ENCODE measurements around the gene ACVR1.

ACVR1 gene

DNA sequence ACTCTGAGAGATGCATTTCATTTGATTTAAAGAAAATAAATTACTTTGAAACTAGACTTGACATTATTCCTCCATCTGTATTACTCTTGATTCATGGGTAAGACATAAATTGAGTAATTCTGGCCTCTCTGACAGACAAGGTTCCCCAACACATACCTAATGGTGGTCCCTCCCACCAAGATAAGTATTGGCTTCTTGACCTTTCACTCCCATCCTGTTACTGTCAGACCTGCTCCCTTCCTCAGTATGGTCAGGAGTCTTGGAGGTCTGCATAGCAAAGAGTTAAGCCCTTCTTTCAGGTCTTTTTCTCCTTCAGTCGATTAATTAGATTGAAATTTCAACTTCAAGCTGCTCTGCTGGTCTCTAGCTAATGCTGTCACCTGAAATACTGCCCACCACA is 42.2 kb upstream of the ACVR1 start:
- Histone ChIP-seq H3K9me2 (replicated peaks; ENCODE audit: control insufficient read depth, low read length) (no peaks in the 10 kb centered on the region), H3F3A (ENCODE audit: control insufficient read depth, insufficient read depth) (no peaks in the 10 kb centered on the region)
- TF ChIP-seq EZH2phosphoT487 (IDR thresholded peaks at IDR 0.05; ENCODE audit: borderline replicate concordance, low read length), result no peak
- TF ChIP-seq, protein P1, sequence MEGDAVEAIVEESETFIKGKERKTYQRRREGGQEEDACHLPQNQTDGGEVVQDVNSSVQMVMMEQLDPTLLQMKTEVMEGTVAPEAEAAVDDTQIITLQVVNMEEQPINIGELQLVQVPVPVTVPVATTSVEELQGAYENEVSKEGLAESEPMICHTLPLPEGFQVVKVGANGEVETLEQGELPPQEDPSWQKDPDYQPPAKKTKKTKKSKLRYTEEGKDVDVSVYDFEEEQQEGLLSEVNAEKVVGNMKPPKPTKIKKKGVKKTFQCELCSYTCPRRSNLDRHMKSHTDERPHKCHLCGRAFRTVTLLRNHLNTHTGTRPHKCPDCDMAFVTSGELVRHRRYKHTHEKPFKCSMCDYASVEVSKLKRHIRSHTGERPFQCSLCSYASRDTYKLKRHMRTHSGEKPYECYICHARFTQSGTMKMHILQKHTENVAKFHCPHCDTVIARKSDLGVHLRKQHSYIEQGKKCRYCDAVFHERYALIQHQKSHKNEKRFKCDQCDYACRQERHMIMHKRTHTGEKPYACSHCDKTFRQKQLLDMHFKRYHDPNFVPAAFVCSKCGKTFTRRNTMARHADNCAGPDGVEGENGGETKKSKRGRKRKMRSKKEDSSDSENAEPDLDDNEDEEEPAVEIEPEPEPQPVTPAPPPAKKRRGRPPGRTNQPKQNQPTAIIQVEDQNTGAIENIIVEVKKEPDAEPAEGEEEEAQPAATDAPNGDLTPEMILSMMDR (IDR thresholded peaks at IDR 0.05; ENCODE audit: low read depth, low read length, poor library complexity, severe bottlenecking), result no peak

DNA sequence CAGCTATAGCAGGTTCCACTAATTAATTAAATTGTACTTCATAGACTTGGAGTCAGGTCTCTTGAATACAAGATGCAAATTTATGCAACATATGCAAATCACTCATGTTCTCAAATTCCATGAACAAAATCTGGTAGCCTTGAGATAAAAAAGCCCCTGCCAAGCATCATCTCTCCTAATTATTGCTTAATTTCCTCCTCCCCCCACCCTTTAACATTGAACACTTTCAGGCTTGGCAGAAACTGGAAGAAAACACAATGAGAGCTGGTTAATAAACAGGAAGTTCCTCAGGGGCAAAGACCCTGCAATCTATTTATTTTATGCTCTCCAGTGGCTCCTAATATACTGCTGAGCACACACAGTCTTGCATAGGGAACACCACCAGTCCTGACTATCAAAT is 35.6 kb upstream of the ACVR1 start:
- TF ChIP-seq, protein P1 (IDR thresholded peaks at IDR 0.05; ENCODE audit: low read depth, low read length, poor library complexity, severe bottlenecking), result no peak

More for the DNA sequence above, 42.2 kb upstream of the ACVR1 start:
- H3K4me1 ChIP-seq (ENCODE audit: control insufficient read depth, low read length), result no peaks in the 10 kb centered on the region
- H3K4me2 ChIP-seq (ENCODE audit: low read length), result no peak overlapping the region
- no peaks in the 10 kb centered on the region for H3K36me3 ChIP-seq (ENCODE audit: control insufficient read depth, low read length)
- H3K4me3 ChIP-seq (ENCODE audit: low read length), result no peak overlapping the region
- no peaks in the 10 kb centered on the region for H4K20me1 ChIP-seq (ENCODE audit: control insufficient read depth, insufficient read depth, low read depth, low read length)
- no peaks in the 10 kb centered on the region for H3K27me3 ChIP-seq (ENCODE audit: control insufficient read depth, low read length)
- H3K9me3 ChIP-seq (ENCODE audit: control insufficient read depth, insufficient read depth, low read length), result no peaks in the 10 kb centered on the region
- H3K27ac ChIP-seq (ENCODE audit: low read depth, low read length), result no peak overlapping the region
- H3K79me2 ChIP-seq (ENCODE audit: control insufficient read depth, low read length), result no peaks in the 10 kb centered on the region

DNA sequence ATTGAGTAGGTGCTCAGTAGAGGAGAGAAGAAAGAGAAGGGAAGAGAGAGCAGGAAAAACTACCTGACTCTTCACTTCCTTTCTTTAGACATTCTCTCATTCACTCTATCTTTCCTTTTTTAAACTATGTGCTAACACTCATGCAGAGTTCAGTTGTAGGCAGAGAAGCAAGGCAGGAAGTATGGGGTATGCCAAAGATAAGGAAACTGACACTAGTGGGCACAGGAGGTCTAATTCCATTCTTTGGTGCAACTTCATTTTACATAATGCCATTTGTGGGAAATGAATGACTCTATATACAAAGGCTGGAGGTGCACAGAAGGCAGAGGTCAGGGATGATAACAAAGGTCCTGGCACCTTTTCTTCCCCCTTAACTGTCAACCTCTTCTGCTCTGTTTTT is 35.1 kb upstream of the ACVR1 start:
- Histone ChIP-seq H3F3A (ENCODE audit: control insufficient read depth, insufficient read depth) (no peaks in the 10 kb centered on the region), H3K9me3 (ENCODE audit: control insufficient read depth, insufficient read depth, low read length) (no peaks in the 10 kb centered on the region), H3K4me2 (ENCODE audit: low read length) (no peak overlapping the region), H3K27ac (ENCODE audit: low read depth, low read length) (no peak overlapping the region), H4K20me1 (ENCODE audit: control insufficient read depth, insufficient read depth, low read depth, low read length) (no peaks in the 10 kb centered on the region), H3K4me3 (ENCODE audit: low read length) (no peak overlapping the region), H3K27me3 (ENCODE audit: control insufficient read depth, low read length) (no peaks in the 10 kb centered on the region), H3K36me3 (ENCODE audit: control insufficient read depth, low read length) (no peaks in the 10 kb centered on the region), H3K9me2 (replicated peaks; ENCODE audit: control insufficient read depth, low read length) (no peaks in the 10 kb centered on the region), H3K79me2 (ENCODE audit: control insufficient read depth, low read length) (no peaks in the 10 kb centered on the region), H3K4me1 (ENCODE audit: control insufficient read depth, low read length) (no peaks in the 10 kb centered on the region)
- TF ChIP-seq, protein P1 (IDR thresholded peaks at IDR 0.05; ENCODE audit: low read depth, low read length, poor library complexity, severe bottlenecking), result no peak
- TF ChIP-seq EZH2phosphoT487 (IDR thresholded peaks at IDR 0.05; ENCODE audit: borderline replicate concordance, low read length), result no peak

More for the DNA sequence above, 35.6 kb upstream of the ACVR1 start:
- H3F3A ChIP-seq (ENCODE audit: control insufficient read depth, insufficient read depth), result no peaks in the 10 kb centered on the region
- no peaks in the 10 kb centered on the region for H3K4me1 ChIP-seq (ENCODE audit: control insufficient read depth, low read length)
- H3K4me3 ChIP-seq (ENCODE audit: low read length), result no peak overlapping the region
- H3K36me3 ChIP-seq (ENCODE audit: control insufficient read depth, low read length), result no peaks in the 10 kb centered on the region
- H3K4me2 ChIP-seq (ENCODE audit: low read length), result no peak overlapping the region
- H3K79me2 ChIP-seq (ENCODE audit: control insufficient read depth, low read length), result no peaks in the 10 kb centered on the region
- no peaks in the 10 kb centered on the region for H3K9me3 ChIP-seq (ENCODE audit: control insufficient read depth, insufficient read depth, low read length)
- no peaks in the 10 kb centered on the region for H3K27me3 ChIP-seq (ENCODE audit: control insufficient read depth, low read length)
- H3K9me2 ChIP-seq (replicated peaks; ENCODE audit: control insufficient read depth, low read length), result no peaks in the 10 kb centered on the region
- H4K20me1 ChIP-seq (ENCODE audit: control insufficient read depth, insufficient read depth, low read depth, low read length), result no peaks in the 10 kb centered on the region
- H3K27ac ChIP-seq (ENCODE audit: low read depth, low read length), result no peak overlapping the region

DNA sequence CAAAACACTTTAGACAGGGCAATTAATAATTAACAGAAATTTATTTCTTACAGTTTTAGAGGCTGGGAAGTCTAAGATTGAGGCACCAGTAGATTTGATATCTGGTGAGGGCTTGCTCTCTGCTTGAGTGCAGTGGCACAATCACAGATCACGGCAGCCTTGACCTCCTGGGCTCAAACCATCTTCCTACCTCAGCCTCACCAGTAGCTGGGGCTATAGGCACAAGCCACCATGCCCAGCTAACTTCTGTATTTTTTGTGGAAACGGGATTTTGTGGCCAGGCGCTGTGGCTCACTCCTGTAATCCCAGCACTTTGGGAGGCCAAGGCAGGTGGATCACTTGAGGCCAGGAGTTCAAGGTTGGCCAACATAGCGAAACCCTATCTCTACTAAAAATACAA is 29.0 kb upstream of the ACVR1 start:
- Histone ChIP-seq H3K4me1 (ENCODE audit: control insufficient read depth, low read length) (no peaks in the 10 kb centered on the region), H3K36me3 (ENCODE audit: control insufficient read depth, low read length) (no peaks in the 10 kb centered on the region), H3K9me2 (replicated peaks; ENCODE audit: control insufficient read depth, low read length) (no peaks in the 10 kb centered on the region), H3K27ac (ENCODE audit: low read depth, low read length) (no peak overlapping the region), H4K20me1 (ENCODE audit: control insufficient read depth, insufficient read depth, low read depth, low read length) (no peaks in the 10 kb centered on the region), H3K27me3 (ENCODE audit: control insufficient read depth, low read length) (peaks cover 6% of the 10 kb centered on the region; the same call in 1 of the 2 replicates), H3F3A (ENCODE audit: control insufficient read depth, insufficient read depth) (no peaks in the 10 kb centered on the region), H3K4me3 (ENCODE audit: low read length) (no peak overlapping the region), H3K9me3 (ENCODE audit: control insufficient read depth, insufficient read depth, low read length) (no peaks in the 10 kb centered on the region), H3K79me2 (ENCODE audit: control insufficient read depth, low read length) (no peaks in the 10 kb centered on the region), H3K4me2 (ENCODE audit: low read length) (no peak overlapping the region)
- TF ChIP-seq EZH2phosphoT487 (IDR thresholded peaks at IDR 0.05; ENCODE audit: borderline replicate concordance, low read length), result no peak
- TF ChIP-seq, protein P1 (IDR thresholded peaks at IDR 0.05; ENCODE audit: low read depth, low read length, poor library complexity, severe bottlenecking), result no peak
